ENCODE data around the gene SPAAR. TPM values are rescaled to one million over a fixed set of nuclear protein-coding genes. Genes with fewer than 3 reads are reported as not detected.

SPAAR gene, protein sequence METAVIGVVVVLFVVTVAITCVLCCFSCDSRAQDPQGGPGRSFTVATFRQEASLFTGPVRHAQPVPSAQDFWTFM
- 13.5 TPM for total RNA-seq
- long read RNA-seq, transcript SPAAR-203 (1 exons, 1,538 nt), result major isoform, 9 of 18 reads
- long read RNA-seq, transcript SPAAR-202 (2 exons, 1,612 nt), result minor isoform, 7 of 18 reads
- long read RNA-seq, partial matches to known transcripts, result 0 of 18 reads
- long read RNA-seq, other reads (novel, unspliced or antisense), result 2 of 18 reads

DNA sequence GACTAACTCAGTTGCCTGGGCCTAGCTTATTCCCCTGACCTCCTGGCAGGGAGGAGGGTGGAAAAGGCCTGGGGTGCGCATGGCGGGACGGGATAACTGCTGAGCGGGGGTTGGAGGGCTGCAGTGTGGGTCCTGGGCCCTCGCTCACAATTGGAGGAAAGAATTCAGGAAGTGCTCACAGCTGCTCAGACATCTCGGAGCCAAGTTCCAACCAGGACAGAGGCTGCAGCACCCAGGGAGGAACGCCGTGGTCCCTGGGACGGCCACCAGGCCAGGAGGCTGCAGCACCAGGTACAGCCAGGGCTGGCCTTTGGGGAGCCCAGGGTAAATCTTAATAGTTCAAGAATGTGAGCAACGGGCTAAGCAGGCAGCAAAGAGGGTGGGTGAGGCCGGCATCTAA lies at the start of gene SPAAR:
SPAAR (plus strand) TSS at position 217 of the 400 bp plus-strand sequence. CDS start 974 bp downstream, outside the sequence.
- no peak for DNase-seq
- peak within 1 kb of the TSS; percentile 36 for H3K4me3 ChIP-seq
- no peaks in the 10 kb centered on the region for H3K27me3 ChIP-seq
- no peaks in the 10 kb centered on the region for H3K36me3 ChIP-seq
- H3K27ac ChIP-seq, result peak within 1 kb of the TSS; percentile 97
- TF ChIP-seq, protein P1, sequence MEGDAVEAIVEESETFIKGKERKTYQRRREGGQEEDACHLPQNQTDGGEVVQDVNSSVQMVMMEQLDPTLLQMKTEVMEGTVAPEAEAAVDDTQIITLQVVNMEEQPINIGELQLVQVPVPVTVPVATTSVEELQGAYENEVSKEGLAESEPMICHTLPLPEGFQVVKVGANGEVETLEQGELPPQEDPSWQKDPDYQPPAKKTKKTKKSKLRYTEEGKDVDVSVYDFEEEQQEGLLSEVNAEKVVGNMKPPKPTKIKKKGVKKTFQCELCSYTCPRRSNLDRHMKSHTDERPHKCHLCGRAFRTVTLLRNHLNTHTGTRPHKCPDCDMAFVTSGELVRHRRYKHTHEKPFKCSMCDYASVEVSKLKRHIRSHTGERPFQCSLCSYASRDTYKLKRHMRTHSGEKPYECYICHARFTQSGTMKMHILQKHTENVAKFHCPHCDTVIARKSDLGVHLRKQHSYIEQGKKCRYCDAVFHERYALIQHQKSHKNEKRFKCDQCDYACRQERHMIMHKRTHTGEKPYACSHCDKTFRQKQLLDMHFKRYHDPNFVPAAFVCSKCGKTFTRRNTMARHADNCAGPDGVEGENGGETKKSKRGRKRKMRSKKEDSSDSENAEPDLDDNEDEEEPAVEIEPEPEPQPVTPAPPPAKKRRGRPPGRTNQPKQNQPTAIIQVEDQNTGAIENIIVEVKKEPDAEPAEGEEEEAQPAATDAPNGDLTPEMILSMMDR (IDR thresholded peaks at IDR 0.05), result no peak
- intact Hi-C loops (cut with DNase I), result loop anchor here (5.0 kb wide), 1 partner anchor 38 kb away; no protein-coding TSS in a partner anchor
- no peaks in the 10 kb centered on the region for H3K9me3 ChIP-seq
- peaks cover 74% of the 10 kb centered on the region for H3K4me1 ChIP-seq
- no peak for ATAC-seq

DNA sequence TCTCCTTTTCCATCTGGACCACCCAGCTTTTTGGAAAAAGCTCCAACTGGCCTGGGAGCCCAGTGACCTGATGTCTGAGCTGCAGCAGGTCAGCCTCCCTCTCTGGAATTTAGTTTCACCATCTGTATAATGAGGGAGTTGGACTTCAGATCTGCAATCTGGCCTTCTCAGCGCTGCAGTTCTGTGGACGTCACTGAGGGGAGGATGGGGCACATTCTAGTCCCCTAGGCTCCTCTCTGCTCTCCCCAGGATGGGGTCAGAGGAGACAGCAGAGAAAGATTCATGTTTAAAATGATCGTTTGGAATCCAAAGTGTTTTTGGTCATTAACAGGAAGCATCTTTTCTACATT lies 49.3 kb upstream of the SPAAR start:
- Histone ChIP-seq H3K4me3 (no peak overlapping the region), H3K27ac (no peak overlapping the region), H3K9me3 (no peaks in the 10 kb centered on the region), H3K4me1 (no peaks in the 10 kb centered on the region), H3K36me3 (no peaks in the 10 kb centered on the region), H3K27me3 (peaks cover 4% of the 10 kb centered on the region)
- ATAC-seq, result no peak
- TF ChIP-seq, protein P1 (IDR thresholded peaks at IDR 0.05), result no peak
- intact Hi-C loops (cut with DNase I), result no loop called here
- DNase-seq, result no peak

DNA sequence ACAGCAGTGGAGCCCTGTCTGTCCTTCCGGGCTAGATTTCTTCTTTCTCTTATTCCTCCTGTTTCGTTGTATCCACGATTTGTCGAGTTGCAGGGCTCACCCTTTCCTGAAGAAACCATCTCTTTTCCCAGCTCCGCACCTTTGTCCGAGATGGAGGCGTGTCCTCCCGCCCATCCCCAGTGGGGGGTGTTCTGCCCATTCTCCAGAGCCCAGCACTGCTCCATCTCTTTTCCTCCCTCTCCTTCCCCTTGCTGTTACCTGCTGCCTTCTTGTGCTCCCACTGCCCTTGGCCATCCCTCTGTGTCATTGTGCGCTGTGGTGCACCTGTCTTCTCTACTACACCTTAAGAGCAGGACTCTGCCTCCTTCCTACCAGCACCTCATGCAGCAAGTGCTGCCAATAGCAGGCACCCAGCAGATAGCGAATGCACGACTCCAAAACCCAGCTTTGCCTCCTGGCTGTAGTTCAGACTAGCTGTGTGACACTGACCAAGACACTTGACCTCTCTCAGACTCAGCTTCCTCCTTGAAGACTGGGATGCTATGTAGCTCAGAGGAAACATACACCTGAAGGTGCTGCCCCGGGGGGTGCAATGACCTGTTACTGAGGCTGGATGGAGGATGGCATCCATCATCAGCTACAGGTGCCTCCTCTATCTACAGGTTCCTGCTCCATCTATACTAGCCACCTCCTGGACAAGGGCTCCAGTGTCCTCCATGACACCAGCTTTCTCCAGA lies 48.0 kb upstream of the SPAAR start:
- H3K4me1 ChIP-seq, result no peaks in the 10 kb centered on the region
- H3K36me3 ChIP-seq, result no peaks in the 10 kb centered on the region
- TF ChIP-seq, protein P1 (IDR thresholded peaks at IDR 0.05), result no peak
- no peak overlapping the region for H3K27ac ChIP-seq
- no peak for ATAC-seq
- H3K4me3 ChIP-seq, result no peak overlapping the region
- H3K27me3 ChIP-seq, result peaks cover 4% of the 10 kb centered on the region
- DNase-seq, result no peak
- no peaks in the 10 kb centered on the region for H3K9me3 ChIP-seq
- intact Hi-C loops (cut with DNase I), result no loop called here

DNA sequence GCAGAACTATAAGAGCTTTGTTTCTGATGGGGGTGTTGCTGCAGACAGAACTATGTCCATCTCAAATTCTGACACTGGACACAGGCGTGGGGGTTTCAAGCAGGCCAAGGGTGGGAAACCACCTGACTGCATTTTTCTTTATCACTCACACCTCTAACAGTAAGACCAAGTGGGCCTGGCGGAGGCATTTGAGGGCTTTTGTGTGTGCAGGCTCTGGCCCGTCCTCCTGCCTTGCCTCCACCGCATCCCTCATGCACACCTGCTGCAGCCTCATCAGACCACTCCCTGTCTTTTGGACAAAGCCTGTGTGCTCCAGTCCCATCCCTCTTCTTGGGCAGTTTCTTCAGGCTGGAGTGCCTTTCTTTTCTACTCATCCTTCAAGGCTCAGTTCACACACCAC lies 47.0 kb upstream of the SPAAR start:
- ATAC-seq, result no peak
- TF ChIP-seq, protein P1 (IDR thresholded peaks at IDR 0.05), result no peak

DNA sequence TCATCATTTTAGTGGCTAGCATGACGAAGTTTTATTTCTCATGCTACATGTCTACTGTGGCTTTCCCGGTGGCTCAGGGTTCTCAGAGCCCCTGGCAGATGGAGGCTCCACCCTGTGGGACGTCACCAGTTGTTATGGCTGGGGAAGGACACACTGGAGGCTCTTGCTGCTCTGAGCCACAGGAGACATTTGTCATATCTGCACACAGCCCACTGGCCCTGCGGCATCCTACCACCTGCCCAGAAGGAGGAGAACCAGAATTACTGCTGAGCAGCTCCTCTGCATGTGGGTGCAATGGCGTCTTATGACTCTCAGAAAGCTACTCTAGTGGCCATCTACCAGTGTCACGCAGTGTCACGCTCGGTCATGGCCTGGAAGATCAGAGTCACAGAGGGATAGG lies 45.7 kb upstream of the SPAAR start:
- DNase-seq, result no peak
- H3K27ac ChIP-seq, result no peak overlapping the region
- no peak overlapping the region for H3K4me3 ChIP-seq
- intact Hi-C loops (cut with DNase I), result no loop called here
- no peak for ATAC-seq
- no peaks in the 10 kb centered on the region for H3K4me1 ChIP-seq
- no peaks in the 10 kb centered on the region for H3K9me3 ChIP-seq
- TF ChIP-seq, protein P1 (IDR thresholded peaks at IDR 0.05), result no peak
- no peaks in the 10 kb centered on the region for H3K36me3 ChIP-seq
- H3K27me3 ChIP-seq, result peaks cover 4% of the 10 kb centered on the region

More for the DNA sequence above, 47.0 kb upstream of the SPAAR start:
- H3K27me3 ChIP-seq, result peaks cover 4% of the 10 kb centered on the region
- intact Hi-C loops (cut with DNase I), result no loop called here
- no peak overlapping the region for H3K27ac ChIP-seq
- no peak overlapping the region for H3K4me3 ChIP-seq
- DNase-seq, result no peak
- H3K9me3 ChIP-seq, result no peaks in the 10 kb centered on the region
- H3K36me3 ChIP-seq, result no peaks in the 10 kb centered on the region
- no peaks in the 10 kb centered on the region for H3K4me1 ChIP-seq

Data from upper lobe of right lung (tissue), 1 donor.